ENCODE data around the gene DEFB131B.

DNA sequence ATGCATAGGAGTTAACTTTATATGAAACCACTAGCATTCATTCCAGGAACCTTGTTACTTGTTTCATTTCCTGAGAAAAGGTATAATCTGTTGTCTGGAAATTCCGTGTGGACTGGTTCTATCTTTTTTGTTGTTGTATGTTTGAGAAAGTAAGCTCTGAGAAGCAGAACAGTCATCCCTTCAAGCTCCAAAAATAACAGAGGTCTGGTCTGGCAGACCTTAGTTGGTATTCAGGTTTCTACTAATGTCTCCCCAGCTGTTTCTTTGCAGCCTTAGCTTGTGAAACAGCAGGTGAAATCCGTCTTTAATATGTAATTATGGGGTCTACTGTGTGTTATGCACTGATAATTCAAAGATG is 53.0 kb downstream of the DEFB131B start:
- TF ChIP-seq EZH2 (IDR thresholded peaks at IDR 0.05; ENCODE audit: insufficient read depth, poor library complexity, severe bottlenecking) (no peak), EZH2phosphoT487 (IDR thresholded peaks at IDR 0.05; ENCODE audit: insufficient read depth, low read depth) (no peak)

All from GM23248 (cell line).